Transverse colon (tissue), 4 donors: ENCODE results near the gene LARGE1.

Source experiments
- CTCF ChIP-seq, 5 experiments: fragments of 200-600 bp in 3 of 5; fragments of 450-650 bp in 2 of 5; sonication (generic) in 3 of 5; IDR thresholded peaks; 1 replicate in 2 of 5; 2 replicates in 3 of 5; pipeline ENCODE4 v1.5.1; 2016 to 2017; ENCODE audit warnings: antibody characterized with exemption in 5 of 5, inconsistent platforms in 3 of 5, mild to moderate bottlenecking in 2 of 5, moderate library complexity in 1 of 5
- POLR2AphosphoS5 ChIP-seq, 3 donors: sonication (generic); formaldehyde crosslinking; IDR thresholded peaks; one replicate each; pipeline ENCODE4 v1.6.1; 2016; ENCODE audit warnings: antibody characterized with exemption in 3 of 3

GRCh38 chr22:33745501-33745900, 174.8 kb downstream of the LARGE1 start:
- TF ChIP-seq CTCF (IDR thresholded peaks at IDR 0.05): no peak
- TF ChIP-seq POLR2AphosphoS5 (IDR thresholded peaks at IDR 0.05): no peak
